Measurements from ENCODE around the gene PMEPA1.
A peak's percentile ranks its signal among the peaks of the same experiment; 100 is the strongest.

Gene PMEPA1

GRCh38 chr20:57622579-57623381 is 87.0 kb downstream of the PMEPA1 start:
- peak in 39 of 42 donors; percentile 30 to 76 (median 61) for DNase-seq
- intact Hi-C loops (cut with DNase I), result no loop called here

GRCh38 chr20:57622201-57622570 is 87.6 kb downstream of the PMEPA1 start:
- intact Hi-C loops (cut with DNase I), result no loop called here
- peak in 3 of 42 donors; percentile 7 to 39 (median 18) for DNase-seq

- peak in 2 of 42 donors; percentile 3 to 20 for DNase-seq
- intact Hi-C loops (cut with DNase I), result no loop called here
Measured at GRCh38 chr20:57621421-57622200, 88.2 kb downstream of the PMEPA1 start.

GRCh38 chr20:57620999-57621398 is 88.8 kb downstream of the PMEPA1 start:
- intact Hi-C loops (cut with DNase I), result no loop called here
- DNase-seq, result peak in 2 of 42 donors; percentile 3 to 20

GRCh38 chr20:57620274-57620990 is 89.4 kb downstream of the PMEPA1 start, which contains the start of gene ZBP1:
TSS of gene ZBP1 (minus strand) at chr20:57620426. CDS start at chr20:57620295, 131 bp downstream.
- intact Hi-C loops (cut with DNase I), result no loop called here
- peak in 4 of 42 donors; percentile 7 to 44 (median 36) for DNase-seq

- peak in 8 of 42 donors; percentile 10 to 57 (median 46) for DNase-seq
- intact Hi-C loops (cut with DNase I), result no loop called here
Measured at GRCh38 chr20:57619051-57619831, 90.6 kb downstream of the PMEPA1 start.

- DNase-seq, result peak in 2 of 42 donors; percentile 12 to 35
- intact Hi-C loops (cut with DNase I), result no loop called here
Measured at GRCh38 chr20:57618764-57619050, 91.1 kb downstream of the PMEPA1 start.

GRCh38 chr20:57618091-57618763 is 91.6 kb downstream of the PMEPA1 start:
- peak in 8 of 42 donors; percentile 6 to 37 (median 24) for DNase-seq
- intact Hi-C loops (cut with DNase I), result no loop called here

- peak in 7 of 42 donors; percentile 5 to 20 (median 10) for DNase-seq
- intact Hi-C loops (cut with DNase I), result no loop called here
Measured at GRCh38 chr20:57617079-57617795, 92.6 kb downstream of the PMEPA1 start.

- peak in 8 of 42 donors; percentile 1 to 29 (median 20) for DNase-seq
- intact Hi-C loops (cut with DNase I), result no loop called here
Measured at GRCh38 chr20:57616143-57616951, 93.5 kb downstream of the PMEPA1 start.

- peak in 3 of 42 donors; percentile 5 to 34 (median 21) for DNase-seq
- intact Hi-C loops (cut with DNase I), result no loop called here
Measured at GRCh38 chr20:57615445-57615811, 94.4 kb downstream of the PMEPA1 start.

GRCh38 chr20:57614490-57615444 is 95.0 kb downstream of the PMEPA1 start:
- intact Hi-C loops (cut with DNase I), result no loop called here
- DNase-seq, result peak in 6 of 42 donors; percentile 0 to 24 (median 6)

GRCh38 chr20:57613481-57613921 is 96.3 kb downstream of the PMEPA1 start:
- intact Hi-C loops (cut with DNase I), result no loop called here
- DNase-seq, result peak in 8 of 42 donors; percentile 3 to 23 (median 11)

- peak in 8 of 42 donors; percentile 2 to 31 (median 14) for DNase-seq
- intact Hi-C loops (cut with DNase I), result no loop called here
Measured at GRCh38 chr20:57612916-57613315, 96.9 kb downstream of the PMEPA1 start.

GRCh38 chr20:57612436-57612835 is 97.4 kb downstream of the PMEPA1 start:
- intact Hi-C loops (cut with DNase I), result no loop called here

More at GRCh38 chr20:57612436-57612835, 97.4 kb downstream of the PMEPA1 start:
- peak in 9 of 42 donors; percentile 3 to 41 (median 13) for DNase-seq
